H9 (cell line): Measurements from ENCODE around the gene DCST1. TPM values are rescaled to one million over a fixed set of nuclear protein-coding genes. Genes with fewer than 3 reads are reported as not detected.

ENCODE experiments used
- DNase-seq: peaks from one replicate; pipeline ENCODE4 v3.0.0-alpha.2; 2017
- H2AFZ ChIP-seq: one replicate; pipeline ENCODE4 v1.6.1; 2013; ENCODE audit warnings: mild to moderate bottlenecking, low read length, control low read depth, moderate library complexity
- H2AK5ac ChIP-seq: 2 replicates; pipeline ENCODE4 v1.6.1; 2013; ENCODE audit warnings: low read length, control low read depth, mixed read lengths; ENCODE audit not compliant: insufficient read length
- H2BK120ac ChIP-seq: one replicate; pipeline ENCODE4 v1.6.1; 2013; ENCODE audit warnings: low read depth, mild to moderate bottlenecking, low read length, control low read depth, inconsistent platforms; ENCODE audit not compliant: poor library complexity, severe bottlenecking
- H2BK12ac ChIP-seq: 2 replicates; pipeline ENCODE4 v1.6.1; 2013; ENCODE audit warnings: low read length, control low read depth, mixed read lengths, low read depth; ENCODE audit not compliant: insufficient read length
- H2BK15ac ChIP-seq: 2 replicates; pipeline ENCODE4 v1.6.1; 2013; ENCODE audit warnings: low read depth, low read length, control low read depth
- H2BK20ac ChIP-seq: one replicate; pipeline ENCODE4 v1.6.1; 2013; ENCODE audit warnings: low read depth, mild to moderate bottlenecking, low read length, control low read depth, inconsistent platforms; ENCODE audit not compliant: poor library complexity, severe bottlenecking
- H2BK5ac ChIP-seq: 2 replicates; pipeline ENCODE4 v1.6.1; 2013; ENCODE audit warnings: low read length, control low read depth, mixed read lengths; ENCODE audit not compliant: insufficient read length
- H3K14ac ChIP-seq: 2 replicates; pipeline ENCODE4 v1.6.1; 2013; ENCODE audit warnings: low read length, control low read depth; ENCODE audit not compliant: insufficient read depth
- H3K18ac ChIP-seq: 2 replicates; pipeline ENCODE4 v1.6.1; 2013; ENCODE audit warnings: low read depth, mild to moderate bottlenecking, mixed read lengths, low read length, control low read depth; ENCODE audit not compliant: insufficient read length
- H3K23ac ChIP-seq: 2 replicates; pipeline ENCODE4 v1.6.1; 2013; ENCODE audit warnings: low read length, control low read depth, mixed read lengths, low read depth; ENCODE audit not compliant: insufficient read length
- H3K23me2 ChIP-seq: 2 replicates; pipeline ENCODE4 v1.6.1; 2013; ENCODE audit warnings: low read depth, mild to moderate bottlenecking, mixed read lengths, low read length, control low read depth; ENCODE audit not compliant: insufficient read length, poor library complexity, severe bottlenecking
- H3K27ac ChIP-seq: 2 replicates; pipeline ENCODE4 v1.5.1; 2013; ENCODE audit warnings: low read length, control low read depth, mixed read lengths, low read depth; ENCODE audit not compliant: insufficient read length
- H3K27me3 ChIP-seq: 2 replicates; pipeline ENCODE4 v1.6.1; 2013; ENCODE audit warnings: low read length, control low read depth, inconsistent platforms; ENCODE audit not compliant: insufficient read depth
- H3K4ac ChIP-seq: 2 replicates; pipeline ENCODE4 v1.6.1; 2013; ENCODE audit warnings: low read depth, mild to moderate bottlenecking, control low read depth, inconsistent platforms, low read length, moderate library complexity
- H3K4me1 ChIP-seq: 2 replicates; pipeline ENCODE4 v1.6.1; 2013; ENCODE audit warnings: low read length, control low read depth, inconsistent platforms; ENCODE audit not compliant: insufficient read depth
- H3K4me2 ChIP-seq: 2 replicates; pipeline ENCODE4 v1.6.1; 2013; ENCODE audit warnings: low read length, control low read depth, mixed read lengths; ENCODE audit not compliant: insufficient read length, insufficient read depth
- H3K56ac ChIP-seq: 2 replicates; pipeline ENCODE4 v1.6.1; 2013; ENCODE audit warnings: low read depth, mild to moderate bottlenecking, mixed read lengths, low read length, control low read depth; ENCODE audit not compliant: insufficient read length
- H3K79me1 ChIP-seq: 2 replicates; pipeline ENCODE4 v1.6.1; 2013; ENCODE audit warnings: low read depth, mild to moderate bottlenecking, moderate library complexity, low read length, control low read depth, inconsistent platforms; ENCODE audit not compliant: insufficient read depth, poor library complexity, severe bottlenecking
- H3K79me2 ChIP-seq: 2 replicates; pipeline ENCODE4 v1.6.1; 2013; ENCODE audit warnings: low read length, control low read depth, inconsistent platforms; ENCODE audit not compliant: insufficient read depth
- H3K9ac ChIP-seq: 2 replicates; pipeline ENCODE4 v1.6.1; 2013; ENCODE audit warnings: low read length, control low read depth, mixed read lengths; ENCODE audit not compliant: insufficient read length; ENCODE audit errors: extremely low read depth
- H3K9me3 ChIP-seq: one replicate; pipeline ENCODE4 v1.6.1; 2013; ENCODE audit warnings: low read depth, low read length, inconsistent platforms; ENCODE audit not compliant: control insufficient read depth
- H3T11ph ChIP-seq: one replicate; pipeline ENCODE4 v1.6.1; 2013; ENCODE audit warnings: mild to moderate bottlenecking, low read length, control low read depth, inconsistent platforms
- H4K20me1 ChIP-seq: one replicate; pipeline ENCODE4 v1.6.1; 2013; ENCODE audit not compliant: control insufficient read depth, insufficient read length, insufficient read depth
- H4K5ac ChIP-seq: 2 replicates; pipeline ENCODE4 v1.6.1; 2013; ENCODE audit warnings: low read depth, mild to moderate bottlenecking, mixed read lengths, low read length, control low read depth; ENCODE audit not compliant: insufficient read length
- H4K8ac ChIP-seq: replicated peaks from 2 replicates; pipeline ENCODE4 v1.6.1; 2013; ENCODE audit warnings: low read length, control low read depth, mixed read lengths, low read depth; ENCODE audit not compliant: insufficient read length
- H4K91ac ChIP-seq: 2 replicates; pipeline ENCODE4 v1.6.1; 2013; ENCODE audit warnings: low read depth, mild to moderate bottlenecking, moderate library complexity, mixed read lengths, low read length, control low read depth; ENCODE audit not compliant: insufficient read length
- H3K27ac Mint-ChIP-seq, 3 experiments: 2 replicates in 2 of 3; 3 replicates in 1 of 3; pipeline ENCODE4 v1.8.0; 2020 to 2021; ENCODE audit warnings: mixed read lengths in 3 of 3, mild to moderate bottlenecking in 1 of 3, moderate library complexity in 1 of 3
- H3K27me3 Mint-ChIP-seq: 2 replicates; pipeline ENCODE4 v1.8.0; 2021; ENCODE audit warnings: low read depth, mild to moderate bottlenecking, moderate library complexity, mixed read lengths
- H3K36me3 Mint-ChIP-seq, 3 experiments: 2 replicates in 2 of 3; 3 replicates in 1 of 3; pipeline ENCODE4 v1.8.0; 2020 to 2021; ENCODE audit warnings: low read depth in 3 of 3, mixed read lengths in 3 of 3; ENCODE audit not compliant: insufficient read depth in 1 of 3
- H3K4me1 Mint-ChIP-seq, 2 experiments: 2 replicates each; pipeline ENCODE4 v1.8.0; 2020; ENCODE audit warnings: mixed read lengths in 2 of 2
- H3K4me3 Mint-ChIP-seq, 2 experiments: 2 replicates in 1 of 2; 3 replicates in 1 of 2; pipeline ENCODE4 v1.8.0; 2020 to 2021; ENCODE audit warnings: mild to moderate bottlenecking in 2 of 2, mixed read lengths in 2 of 2, moderate library complexity in 1 of 2
- H3K9me3 Mint-ChIP-seq, 2 experiments: 2 replicates in 1 of 2; 3 replicates in 1 of 2; pipeline ENCODE4 v1.8.0; 2020; ENCODE audit warnings: mild to moderate bottlenecking in 2 of 2, mixed read lengths in 2 of 2, moderate library complexity in 1 of 2
- CTCF ChIP-seq: fragments of 200-600 bp; sonication (generic); conservative IDR thresholded peaks from 3 replicates; pipeline ENCODE4 v1.8.0; 2021; ENCODE audit warnings: antibody characterized with exemption, mild to moderate bottlenecking
- WGBS: extraction: QIAGEN DNeasy Blood & Tissue Kit; methylation state at CpG from one replicate; pipeline ENCODE4 v1.1.7; 2013; ENCODE audit warnings: missing lambda C conversion rate, low lambda C conversion rate, mixed read lengths; ENCODE audit not compliant: insufficient read length; ENCODE audit errors: extremely low coverage; 5-methylcytosine and 5-hydroxymethylcytosine counted together
- total RNA-seq: library from RNA; stranded (reverse); gene quantifications from 2 replicates; pipeline ENCODE4 v1.2.1, GENCODE V29; 2021

Gene DCST1
- total RNA-seq, 1 experiment from 2014 or later, result not detected

GRCh38 chr1:155001425-155001674, 32.3 kb upstream of the DCST1 start:
- Mint-ChIP-seq H3K27me3 (peaks cover 3% of the 10 kb centered on the region), H3K36me3 (no peaks in the 10 kb centered on the region; a peak in 2 of 7 replicates), H3K9me3 (peaks cover 0 to 2% of the 10 kb centered on the region in 2 experiments; a peak in 3 of 5 replicates), H3K4me3 (peak overlapping the region; percentile 93 to 97), H3K27ac (peak overlapping the region in 1 of 3 experiments; percentile 84; a peak in 2 of 7 replicates), H3K4me1 (peaks cover 29 to 43% of the 10 kb centered on the region in 2 experiments)
- DNase-seq, result no peak
- H3T11ph ChIP-seq, result no peak overlapping the region
- no peak overlapping the region for H2AK5ac ChIP-seq
- H2AFZ ChIP-seq, result no peak overlapping the region
- H3K79me2 ChIP-seq, result no peaks in the 10 kb centered on the region; the same call in 1 of the 2 replicates
- no peak overlapping the region for H4K5ac ChIP-seq
- no peak overlapping the region for H3K27ac ChIP-seq
- H2BK12ac ChIP-seq, result no peak overlapping the region
- peaks cover 26% of the 10 kb centered on the region for H3K23me2 ChIP-seq
- no peak overlapping the region for H3K56ac ChIP-seq
- no peak overlapping the region for H2BK5ac ChIP-seq
- peak overlapping the region; percentile 90 for H3K4me2 ChIP-seq
- H4K20me1 ChIP-seq, result no peaks in the 10 kb centered on the region
- H3K23ac ChIP-seq, result no peak overlapping the region
- no peaks in the 10 kb centered on the region for H3K79me1 ChIP-seq
- H3K4ac ChIP-seq, result no peak overlapping the region
- H2BK20ac ChIP-seq, result no peak overlapping the region
- no CpG with 5 or more reads among the region's 11 CpGs for WGBS
- H2BK15ac ChIP-seq, result no peak overlapping the region
- H3K4me1 ChIP-seq, result peaks cover 5% of the 10 kb centered on the region; the same call in 1 of the 2 replicates
- H3K9me3 ChIP-seq, result no peaks in the 10 kb centered on the region
- no peak overlapping the region for H4K8ac ChIP-seq
- no peak overlapping the region for H3K9ac ChIP-seq
- TF ChIP-seq CTCF, result no peak
- H3K14ac ChIP-seq, result no peak overlapping the region
- H3K27me3 ChIP-seq, result no peaks in the 10 kb centered on the region
- H2BK120ac ChIP-seq, result no peak overlapping the region
- H3K18ac ChIP-seq, result no peak overlapping the region
- H4K91ac ChIP-seq, result no peak overlapping the region
